Astrocyte (in vitro differentiated cells and primary cell): ENCODE data around the gene GNG12. TPM values are rescaled to one million over a fixed set of nuclear protein-coding genes. Genes with fewer than 3 reads are reported as not detected.

ENCODE experiments used
- DNase-seq: peaks from one replicate; pipeline ENCODE4 v3.0.0-alpha.2; 2010; ENCODE audit warnings: low read depth
- FAIRE-seq: peaks from 2 replicates; lab custom pipeline; 2011; peaks lifted over from hg19 to GRCh38; lab: Jason Lieb, UNC
- H2AFZ ChIP-seq: 2 replicates; pipeline ENCODE4 v1.6.0; 2012; ENCODE audit warnings: low read depth, low read length, inconsistent platforms
- H3K27ac ChIP-seq: 2 replicates; pipeline ENCODE4 v1.5.1; 2011; ENCODE audit warnings: low read depth, low read length, inconsistent platforms
- H3K27me3 ChIP-seq: 2 replicates; pipeline ENCODE4 v1.6.0; 2011; ENCODE audit warnings: low read length, inconsistent platforms; ENCODE audit not compliant: insufficient read depth
- H3K36me3 ChIP-seq: 2 replicates; pipeline ENCODE4 v1.5.1; 2011; ENCODE audit warnings: low read length, inconsistent platforms; ENCODE audit not compliant: insufficient read depth
- H3K4me1 ChIP-seq: 2 replicates; pipeline ENCODE4 v1.5.1; 2011; ENCODE audit warnings: low read length, inconsistent platforms; ENCODE audit not compliant: insufficient read depth
- H3K4me2 ChIP-seq: 2 replicates; pipeline ENCODE4 v1.6.0; 2012; ENCODE audit warnings: low read length, inconsistent platforms
- H3K4me3 ChIP-seq: 2 replicates; pipeline ENCODE4 v1.5.1; 2011; ENCODE audit warnings: low read depth, mild to moderate bottlenecking, low read length, inconsistent platforms; ENCODE audit not compliant: insufficient read depth
- H3K79me2 ChIP-seq: 2 replicates; pipeline ENCODE4 v1.6.0; 2012; ENCODE audit warnings: mild to moderate bottlenecking, low read length, inconsistent platforms; ENCODE audit not compliant: insufficient read depth
- H3K9ac ChIP-seq: 2 replicates; pipeline ENCODE4 v1.6.0; 2012; ENCODE audit warnings: mild to moderate bottlenecking, low read length, inconsistent platforms
- H3K9me3 ChIP-seq: 2 replicates; pipeline ENCODE4 v1.5.1; 2012; ENCODE audit warnings: low read depth, mild to moderate bottlenecking, low read length, inconsistent platforms; ENCODE audit not compliant: insufficient read depth
- H4K20me1 ChIP-seq: 2 replicates; pipeline ENCODE4 v1.6.0; 2012; ENCODE audit warnings: low read length, inconsistent platforms; ENCODE audit not compliant: insufficient read depth
- H3K27ac Mint-ChIP-seq: one replicate; pipeline ENCODE4 v1.8.0; 2021; ENCODE audit warnings: mild to moderate bottlenecking, mixed read lengths; ENCODE audit not compliant: unreplicated experiment
- H3K27me3 Mint-ChIP-seq: one replicate; pipeline ENCODE4 v1.8.0; 2021; ENCODE audit warnings: low read depth, mixed read lengths; ENCODE audit not compliant: unreplicated experiment
- H3K36me3 Mint-ChIP-seq: one replicate; pipeline ENCODE4 v1.8.0; 2021; ENCODE audit warnings: low read depth, mixed read lengths; ENCODE audit not compliant: unreplicated experiment
- H3K4me1 Mint-ChIP-seq: one replicate; pipeline ENCODE4 v1.8.0; 2021; ENCODE audit warnings: low read depth, mixed read lengths; ENCODE audit not compliant: unreplicated experiment
- H3K4me3 Mint-ChIP-seq: one replicate; pipeline ENCODE4 v1.8.0; 2021; ENCODE audit warnings: mild to moderate bottlenecking, moderate library complexity, mixed read lengths; ENCODE audit not compliant: unreplicated experiment
- H3K9me3 Mint-ChIP-seq: one replicate; pipeline ENCODE4 v1.8.0; 2021; ENCODE audit warnings: mild to moderate bottlenecking, mixed read lengths; ENCODE audit not compliant: unreplicated experiment
- EZH2 ChIP-seq: IDR thresholded peaks from 2 replicates; pipeline ENCODE4 v1.6.1; 2012; ENCODE audit warnings: mild to moderate bottlenecking, low read length, inconsistent platforms; ENCODE audit not compliant: insufficient read depth
- total RNA-seq: library from RNA; stranded (reverse); gene quantifications from 2 replicates; pipeline ENCODE4 v1.2.1, GENCODE V29; 2021
- TF ChIP-seq, protein P1 (sequence below): IDR thresholded peaks from 2 replicates; pipeline ENCODE4 v1.5.1; 2011; ENCODE audit warnings: low read depth, mild to moderate bottlenecking, inconsistent platforms, low read length, moderate library complexity; ENCODE audit not compliant: insufficient read depth

GNG12 gene
- total RNA-seq, 1 donor from 2014 or later: 101 TPM

GRCh38 chr1:67745875-67746698, 87.2 kb downstream of the GNG12 start:
- Histone ChIP-seq H3K4me1 (peaks cover 36% of the 10 kb centered on the region), H3K27ac (no peak overlapping the region), H2AFZ (no peak overlapping the region), H3K36me3 (no peaks in the 10 kb centered on the region), H4K20me1 (peaks cover 20% of the 10 kb centered on the region), H3K27me3 (no peaks in the 10 kb centered on the region), H3K4me2 (no peak overlapping the region), H3K4me3 (no peak overlapping the region), H3K9ac (no peak overlapping the region), H3K79me2 (peaks cover 76% of the 10 kb centered on the region), H3K9me3 (no peaks in the 10 kb centered on the region)
- Mint-ChIP-seq H3K4me3 (no peak overlapping the region), H3K4me1 (peaks cover 60% of the 10 kb centered on the region), H3K36me3 (peaks cover 2% of the 10 kb centered on the region), H3K27ac (peak overlapping the region; percentile 60), H3K9me3 (no peaks in the 10 kb centered on the region), H3K27me3 (no peaks in the 10 kb centered on the region)
- DNase-seq: peak; percentile 63
- TF ChIP-seq, protein P1, sequence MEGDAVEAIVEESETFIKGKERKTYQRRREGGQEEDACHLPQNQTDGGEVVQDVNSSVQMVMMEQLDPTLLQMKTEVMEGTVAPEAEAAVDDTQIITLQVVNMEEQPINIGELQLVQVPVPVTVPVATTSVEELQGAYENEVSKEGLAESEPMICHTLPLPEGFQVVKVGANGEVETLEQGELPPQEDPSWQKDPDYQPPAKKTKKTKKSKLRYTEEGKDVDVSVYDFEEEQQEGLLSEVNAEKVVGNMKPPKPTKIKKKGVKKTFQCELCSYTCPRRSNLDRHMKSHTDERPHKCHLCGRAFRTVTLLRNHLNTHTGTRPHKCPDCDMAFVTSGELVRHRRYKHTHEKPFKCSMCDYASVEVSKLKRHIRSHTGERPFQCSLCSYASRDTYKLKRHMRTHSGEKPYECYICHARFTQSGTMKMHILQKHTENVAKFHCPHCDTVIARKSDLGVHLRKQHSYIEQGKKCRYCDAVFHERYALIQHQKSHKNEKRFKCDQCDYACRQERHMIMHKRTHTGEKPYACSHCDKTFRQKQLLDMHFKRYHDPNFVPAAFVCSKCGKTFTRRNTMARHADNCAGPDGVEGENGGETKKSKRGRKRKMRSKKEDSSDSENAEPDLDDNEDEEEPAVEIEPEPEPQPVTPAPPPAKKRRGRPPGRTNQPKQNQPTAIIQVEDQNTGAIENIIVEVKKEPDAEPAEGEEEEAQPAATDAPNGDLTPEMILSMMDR: no peak
- no peak for TF ChIP-seq EZH2
- FAIRE-seq: no peak

DNA sequence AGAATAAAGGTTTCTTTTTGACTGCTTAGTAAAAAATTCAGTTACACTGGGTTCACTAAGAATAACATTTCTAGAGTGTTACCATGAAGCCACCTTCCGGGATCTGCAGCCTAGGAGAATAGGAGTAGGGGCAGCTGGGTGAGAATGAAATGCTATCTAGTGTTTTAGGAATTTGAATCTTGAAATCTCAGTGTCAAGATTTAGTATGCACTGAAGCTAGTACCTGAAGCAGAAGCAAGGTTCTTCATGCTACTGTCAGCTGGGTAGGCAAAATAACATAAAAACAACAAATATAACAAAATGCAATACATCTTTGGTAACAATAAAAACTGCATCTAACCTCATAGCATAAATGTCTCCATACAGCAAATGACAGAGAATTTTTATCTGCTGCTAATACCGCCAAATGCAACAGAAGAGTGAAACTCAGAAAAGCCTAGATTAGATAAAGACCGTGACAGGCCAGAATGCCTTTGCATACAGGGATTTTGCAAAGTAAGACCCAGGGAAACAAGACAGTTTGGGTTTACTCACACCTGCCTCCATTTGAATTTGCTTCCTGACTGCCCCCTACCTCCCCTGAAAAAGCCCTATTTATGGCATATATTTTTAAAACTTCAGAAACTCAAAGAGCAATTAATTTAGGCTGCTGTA, 90.1 kb downstream of the GNG12 start:
- Histone ChIP-seq H3K9me3 (no peaks in the 10 kb centered on the region), H3K36me3 (no peaks in the 10 kb centered on the region), H3K4me3 (no peak overlapping the region), H2AFZ (no peak overlapping the region), H3K9ac (no peak overlapping the region), H3K4me2 (no peak overlapping the region), H3K4me1 (peaks cover 11% of the 10 kb centered on the region), H3K27me3 (no peaks in the 10 kb centered on the region), H4K20me1 (peaks cover 20% of the 10 kb centered on the region), H3K27ac (no peak overlapping the region), H3K79me2 (peaks cover 92% of the 10 kb centered on the region)
- TF ChIP-seq, protein P1: no peak
- TF ChIP-seq EZH2: no peak
- Mint-ChIP-seq H3K4me1 (peaks cover 46% of the 10 kb centered on the region), H3K36me3 (peaks cover 5% of the 10 kb centered on the region), H3K27me3 (no peaks in the 10 kb centered on the region), H3K9me3 (no peaks in the 10 kb centered on the region), H3K27ac (no peak overlapping the region), H3K4me3 (no peak overlapping the region)
- DNase-seq: no peak
- FAIRE-seq: no peak
